Measurements from ENCODE around the gene TGFBR3. TPM values are rescaled to one million over a fixed set of nuclear protein-coding genes. Genes with fewer than 3 reads are reported as not detected.

TGFBR3 gene
- total and polyA plus RNA-seq, 2 of the 13 experiments (the other 11 are each of a cell fraction or from before 2014, with no cell fraction given) = 76.5 to 195 TPM

GRCh38 chr1:91827459-91828321 lies 58.3 kb downstream of the TGFBR3 start (continued):
- TF ChIP-seq REXO4 (CRISPR knock-in tag; IDR thresholded peaks at IDR 0.05; ENCODE audit: borderline replicate concordance) = no peak
- peak; percentile 67; the same call in 1 of the 2 replicates for TF ChIP-seq NCOR1 (IDR thresholded peaks at IDR 0.05; ENCODE audit: borderline replicate concordance, low read length)
- TF ChIP-seq, protein P1, sequence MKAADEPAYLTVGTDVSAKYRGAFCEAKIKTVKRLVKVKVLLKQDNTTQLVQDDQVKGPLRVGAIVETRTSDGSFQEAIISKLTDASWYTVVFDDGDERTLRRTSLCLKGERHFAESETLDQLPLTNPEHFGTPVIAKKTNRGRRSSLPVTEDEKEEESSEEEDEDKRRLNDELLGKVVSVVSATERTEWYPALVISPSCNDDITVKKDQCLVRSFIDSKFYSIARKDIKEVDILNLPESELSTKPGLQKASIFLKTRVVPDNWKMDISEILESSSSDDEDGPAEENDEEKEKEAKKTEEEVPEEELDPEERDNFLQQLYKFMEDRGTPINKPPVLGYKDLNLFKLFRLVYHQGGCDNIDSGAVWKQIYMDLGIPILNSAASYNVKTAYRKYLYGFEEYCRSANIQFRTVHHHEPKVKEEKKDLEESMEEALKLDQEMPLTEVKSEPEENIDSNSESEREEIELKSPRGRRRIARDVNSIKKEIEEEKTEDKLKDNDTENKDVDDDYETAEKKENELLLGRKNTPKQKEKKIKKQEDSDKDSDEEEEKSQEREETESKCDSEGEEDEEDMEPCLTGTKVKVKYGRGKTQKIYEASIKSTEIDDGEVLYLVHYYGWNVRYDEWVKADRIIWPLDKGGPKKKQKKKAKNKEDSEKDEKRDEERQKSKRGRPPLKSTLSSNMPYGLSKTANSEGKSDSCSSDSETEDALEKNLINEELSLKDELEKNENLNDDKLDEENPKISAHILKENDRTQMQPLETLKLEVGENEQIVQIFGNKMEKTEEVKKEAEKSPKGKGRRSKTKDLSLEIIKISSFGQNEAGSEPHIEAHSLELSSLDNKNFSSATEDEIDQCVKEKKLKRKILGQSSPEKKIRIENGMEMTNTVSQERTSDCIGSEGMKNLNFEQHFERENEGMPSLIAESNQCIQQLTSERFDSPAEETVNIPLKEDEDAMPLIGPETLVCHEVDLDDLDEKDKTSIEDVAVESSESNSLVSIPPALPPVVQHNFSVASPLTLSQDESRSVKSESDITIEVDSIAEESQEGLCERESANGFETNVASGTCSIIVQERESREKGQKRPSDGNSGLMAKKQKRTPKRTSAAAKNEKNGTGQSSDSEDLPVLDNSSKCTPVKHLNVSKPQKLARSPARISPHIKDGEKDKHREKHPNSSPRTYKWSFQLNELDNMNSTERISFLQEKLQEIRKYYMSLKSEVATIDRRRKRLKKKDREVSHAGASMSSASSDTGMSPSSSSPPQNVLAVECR (CRISPR knock-in tag; IDR thresholded peaks at IDR 0.05; ENCODE audit: borderline replicate concordance) = peak; percentile 42; the same call in 1 of the 2 replicates
- TF ChIP-seq ZNF282 (IDR thresholded peaks at IDR 0.05; ENCODE audit: partially characterized antibody) = no peak
- TF ChIP-seq ZNF30 (CRISPR knock-in tag; IDR thresholded peaks at IDR 0.05) = no peak
- TF ChIP-seq, protein P2, sequence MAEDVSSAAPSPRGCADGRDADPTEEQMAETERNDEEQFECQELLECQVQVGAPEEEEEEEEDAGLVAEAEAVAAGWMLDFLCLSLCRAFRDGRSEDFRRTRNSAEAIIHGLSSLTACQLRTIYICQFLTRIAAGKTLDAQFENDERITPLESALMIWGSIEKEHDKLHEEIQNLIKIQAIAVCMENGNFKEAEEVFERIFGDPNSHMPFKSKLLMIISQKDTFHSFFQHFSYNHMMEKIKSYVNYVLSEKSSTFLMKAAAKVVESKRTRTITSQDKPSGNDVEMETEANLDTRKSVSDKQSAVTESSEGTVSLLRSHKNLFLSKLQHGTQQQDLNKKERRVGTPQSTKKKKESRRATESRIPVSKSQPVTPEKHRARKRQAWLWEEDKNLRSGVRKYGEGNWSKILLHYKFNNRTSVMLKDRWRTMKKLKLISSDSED (CRISPR knock-in tag; IDR thresholded peaks at IDR 0.05) = no peak
- no peak for TF ChIP-seq THYN1 (CRISPR knock-in tag; IDR thresholded peaks at IDR 0.05; ENCODE audit: borderline replicate concordance, low read depth)
- TF ChIP-seq ZNF639 (CRISPR knock-in tag; conservative IDR thresholded peaks at IDR 0.05) = no peak
- no peak for TF ChIP-seq ELF1 (CRISPR knock-in tag; IDR thresholded peaks at IDR 0.05)
- TF ChIP-seq MAX (IDR thresholded peaks at IDR 0.05) = peak; percentile 9; the same call in 1 of the 2 replicates
- TF ChIP-seq TAF1 (CRISPR knock-in tag; IDR thresholded peaks at IDR 0.05) = peak; percentile 54; the same call in 1 of the 2 replicates
- peak; percentile 92 for TF ChIP-seq CREM (IDR thresholded peaks at IDR 0.05)
- no peak for TF ChIP-seq CREM (CRISPR knock-in tag; IDR thresholded peaks at IDR 0.05)
- TF ChIP-seq LCORL (IDR thresholded peaks at IDR 0.05) = no peak
- TF ChIP-seq LCORL (CRISPR knock-in tag; IDR thresholded peaks at IDR 0.05) = no peak
- no peak; the same call in 1 of the 2 replicates for TF ChIP-seq RXRA (CRISPR knock-in tag; IDR thresholded peaks at IDR 0.05)
- TF ChIP-seq ZNF10 (CRISPR knock-in tag; IDR thresholded peaks at IDR 0.05; ENCODE audit: borderline replicate concordance, low read depth) = no peak
- TF ChIP-seq ZNF607 (CRISPR knock-in tag; IDR thresholded peaks at IDR 0.05; ENCODE audit: borderline replicate concordance) = no peak
- TF ChIP-seq FUBP1 (CRISPR knock-in tag; IDR thresholded peaks at IDR 0.05; ENCODE audit: borderline replicate concordance) = no peak
- TF ChIP-seq MAFG (CRISPR knock-in tag; IDR thresholded peaks at IDR 0.05) = no peak
- peak; percentile 41 for TF ChIP-seq RCOR2 (CRISPR knock-in tag; IDR thresholded peaks at IDR 0.05)
- no peak for TF ChIP-seq ZMYM4 (CRISPR knock-in tag; IDR thresholded peaks at IDR 0.05)
